Esophagus squamous epithelium (tissue), 4 donors: ENCODE data around the gene EDEM1.

ENCODE experiments used
- CTCF ChIP-seq, 6 experiments: fragments of 450-650 bp in 4 of 6; fragments of 200-600 bp in 2 of 6; sonication (generic) in 2 of 6; IDR thresholded peaks; one replicate each; pipeline ENCODE4 v1.5.1; 2016 to 2019; ENCODE audit warnings: antibody characterized with exemption in 6 of 6, mild to moderate bottlenecking in 4 of 6, moderate library complexity in 4 of 6
- POLR2A ChIP-seq, 4 donors: fragments of 450-650 bp; IDR thresholded peaks; one replicate each; pipeline ENCODE4 v1.6.1; 2017; ENCODE audit warnings: antibody characterized with exemption in 4 of 4, mild to moderate bottlenecking in 4 of 4, moderate library complexity in 3 of 4

GRCh38 chr3:5219216-5219615 lies 31.7 kb downstream of the EDEM1 start:
- TF ChIP-seq POLR2A (IDR thresholded peaks at IDR 0.05) (no peak), CTCF (IDR thresholded peaks at IDR 0.05) (no peak)
